ENCODE measurements around the gene DLG2. TPM values are rescaled to one million over a fixed set of nuclear protein-coding genes. Genes with fewer than 3 reads are reported as not detected.

DLG2 gene
- total RNA-seq, 4 donors from 2014 or later = 7.3 to 14.1 (median 11.1) TPM

DNA sequence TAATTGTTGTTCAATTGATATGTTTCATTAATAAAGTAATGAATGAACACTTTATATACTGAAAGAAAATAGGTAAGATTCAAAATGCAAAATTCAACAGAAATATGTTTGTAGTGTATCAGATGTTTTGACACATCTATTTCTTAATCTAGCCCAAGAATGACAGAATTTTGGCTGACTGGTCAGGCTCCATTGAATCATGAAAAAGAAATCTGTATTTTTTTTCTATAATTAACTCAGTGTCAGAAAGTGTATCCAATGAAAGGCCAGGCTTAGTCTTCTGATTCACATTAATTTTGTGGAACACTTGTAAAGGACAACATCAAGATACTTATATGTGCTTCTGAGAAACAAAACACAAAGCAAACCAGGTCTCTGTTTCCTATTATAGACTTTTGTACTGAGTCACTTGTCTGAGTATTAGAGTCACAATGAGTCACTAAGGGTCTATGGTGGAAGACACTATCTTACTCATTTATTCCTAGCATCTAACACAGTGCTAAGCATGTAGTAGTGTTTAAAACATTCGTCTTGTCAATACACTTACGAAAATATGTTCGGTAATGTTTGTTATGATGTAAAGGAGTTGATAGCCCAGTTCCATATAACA, 2043.3 kb downstream of the DLG2 start:
- Histone ChIP-seq H3K4me3 (no peak overlapping the region), H3K27ac (replicated peaks in 1 of 4) (no peak overlapping the region), H3K27me3 (no peaks in the 10 kb centered on the region), H3K9me3 (no peaks in the 10 kb centered on the region), H3K4me1 (no peaks in the 10 kb centered on the region), H3K36me3 (no peaks in the 10 kb centered on the region)
- TF ChIP-seq EP300 (IDR thresholded peaks at IDR 0.05) (no peak), POLR2AphosphoS5 (IDR thresholded peaks at IDR 0.05) (no peak), CTCF (IDR thresholded peaks at IDR 0.05) (no peak), POLR2A (IDR thresholded peaks at IDR 0.05; ENCODE audit: low read depth) (no peak)
- no peak for DNase-seq (ENCODE audit: extremely low spot score)
- intact Hi-C loops (cut with DNase I) = no loop called here
- WGBS = 88% methylated on average over 3 of the region's 3 CpGs

DNA sequence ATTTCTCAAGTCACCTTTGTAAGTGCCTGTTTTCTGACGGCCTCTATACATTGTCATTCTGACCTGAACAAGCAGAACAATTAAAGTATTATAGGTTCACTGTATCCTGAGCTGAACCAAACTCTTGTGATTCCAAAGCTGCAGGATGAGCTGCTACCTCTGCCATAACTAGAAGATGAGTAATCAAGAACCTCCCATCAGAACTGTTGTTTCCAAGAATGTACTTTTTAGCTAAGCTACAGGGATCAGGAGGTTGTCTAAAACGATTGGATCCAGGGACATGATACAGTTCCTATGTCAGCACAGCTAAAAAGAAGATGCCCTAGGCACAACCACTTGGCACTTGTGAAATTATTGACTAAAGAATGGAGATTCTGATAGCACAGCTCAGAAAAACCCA, 2052.6 kb downstream of the DLG2 start:
- no peaks in the 10 kb centered on the region for H3K36me3 ChIP-seq
- WGBS = 75% methylated on average over 2 of the region's 2 CpGs
- H3K27ac ChIP-seq (replicated peaks in 1 of 4) = no peak overlapping the region
- H3K4me1 ChIP-seq = no peaks in the 10 kb centered on the region
- DNase-seq (ENCODE audit: extremely low spot score) = no peak
- H3K27me3 ChIP-seq = no peaks in the 10 kb centered on the region
- intact Hi-C loops (cut with DNase I) = no loop called here
- no peak for TF ChIP-seq POLR2AphosphoS5 (IDR thresholded peaks at IDR 0.05)
- no peak for TF ChIP-seq EP300 (IDR thresholded peaks at IDR 0.05)
- no peak for TF ChIP-seq POLR2A (IDR thresholded peaks at IDR 0.05; ENCODE audit: low read depth)
- no peak for TF ChIP-seq CTCF (IDR thresholded peaks at IDR 0.05)
- no peak overlapping the region for H3K4me3 ChIP-seq
- H3K9me3 ChIP-seq = no peaks in the 10 kb centered on the region

GRCh38 chr11:83572581-83573496, 2054.3 kb downstream of the DLG2 start:
- no peaks in the 10 kb centered on the region for H3K36me3 ChIP-seq
- WGBS = 79% methylated on average over 5 of the region's 5 CpGs
- no peaks in the 10 kb centered on the region for H3K27me3 ChIP-seq
- no peaks in the 10 kb centered on the region for H3K9me3 ChIP-seq
- intact Hi-C loops (cut with DNase I) = no loop called here
- H3K4me3 ChIP-seq = no peak overlapping the region
- no peaks in the 10 kb centered on the region for H3K4me1 ChIP-seq
- no peak for DNase-seq (ENCODE audit: extremely low spot score)
- TF ChIP-seq POLR2AphosphoS5 (IDR thresholded peaks at IDR 0.05) (no peak), CTCF (IDR thresholded peaks at IDR 0.05) (no peak), POLR2A (IDR thresholded peaks at IDR 0.05; ENCODE audit: low read depth) (no peak), EP300 (IDR thresholded peaks at IDR 0.05) (no peak)
- H3K27ac ChIP-seq (replicated peaks in 1 of 4) = no peak overlapping the region

GRCh38 chr11:83571302-83571701, 2055.8 kb downstream of the DLG2 start:
- Histone ChIP-seq H3K36me3 (no peaks in the 10 kb centered on the region), H3K27ac (replicated peaks in 1 of 4) (no peak overlapping the region), H3K4me1 (no peaks in the 10 kb centered on the region), H3K4me3 (no peak overlapping the region), H3K27me3 (no peaks in the 10 kb centered on the region), H3K9me3 (no peaks in the 10 kb centered on the region)
- WGBS = 71% methylated on average over 7 of the region's 7 CpGs
- no peak for DNase-seq (ENCODE audit: extremely low spot score)
- no peak for TF ChIP-seq EP300 (IDR thresholded peaks at IDR 0.05)
- TF ChIP-seq CTCF (IDR thresholded peaks at IDR 0.05) = no peak
- TF ChIP-seq POLR2AphosphoS5 (IDR thresholded peaks at IDR 0.05) = no peak
- no peak for TF ChIP-seq POLR2A (IDR thresholded peaks at IDR 0.05; ENCODE audit: low read depth)
- intact Hi-C loops (cut with DNase I) = no loop called here
